Measurements from ENCODE around the gene APOE.

Gene APOE

DNA sequence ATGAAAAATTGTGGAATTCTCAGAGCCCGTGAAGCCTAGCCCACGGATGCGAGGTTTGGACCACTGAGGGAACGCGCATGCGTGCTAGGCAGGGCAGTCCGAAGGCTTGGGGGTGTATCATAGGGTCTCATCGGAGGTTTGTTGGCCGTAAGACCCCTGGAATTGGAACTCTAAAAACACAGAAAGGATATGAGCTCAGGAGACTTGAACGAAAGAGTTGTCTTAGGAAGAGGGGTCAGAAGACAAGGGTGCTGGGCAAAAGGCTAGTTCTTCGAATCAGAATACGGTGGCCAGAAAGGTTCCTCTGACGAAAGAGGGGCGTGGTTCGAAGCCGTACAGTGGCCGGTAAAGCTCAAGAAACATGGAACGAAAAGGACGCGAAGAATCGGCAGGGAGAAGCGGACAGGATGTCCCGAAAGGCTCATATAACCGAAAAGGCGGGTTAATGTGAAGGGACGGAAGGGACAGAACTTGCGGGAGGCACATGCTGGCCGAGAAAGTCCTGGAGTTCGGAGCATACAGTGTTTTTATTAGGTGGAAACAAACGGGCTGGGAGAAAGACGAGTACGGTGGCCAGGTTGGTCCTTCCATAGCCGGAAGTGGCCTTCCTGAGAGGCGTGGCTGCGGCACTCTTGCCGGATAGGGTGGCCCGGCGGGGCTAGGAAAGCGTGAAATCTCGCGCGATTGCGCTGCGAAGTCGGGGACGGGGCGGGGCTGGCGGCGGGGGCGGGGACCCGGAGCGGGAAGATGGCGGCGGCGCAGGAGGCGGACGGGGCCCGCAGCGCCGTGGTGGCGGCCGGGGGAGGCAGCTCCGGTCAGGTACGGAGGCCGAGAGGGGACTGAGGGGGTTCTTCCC lies 49.3 kb downstream of the APOE start, which contains the start of gene CLPTM1:
CLPTM1 (plus strand) TSS at position 732 of the 856 bp plus-strand sequence; CDS start at position 748, 16 bp downstream.
- peak; percentile 97 for DNase-seq

DNA sequence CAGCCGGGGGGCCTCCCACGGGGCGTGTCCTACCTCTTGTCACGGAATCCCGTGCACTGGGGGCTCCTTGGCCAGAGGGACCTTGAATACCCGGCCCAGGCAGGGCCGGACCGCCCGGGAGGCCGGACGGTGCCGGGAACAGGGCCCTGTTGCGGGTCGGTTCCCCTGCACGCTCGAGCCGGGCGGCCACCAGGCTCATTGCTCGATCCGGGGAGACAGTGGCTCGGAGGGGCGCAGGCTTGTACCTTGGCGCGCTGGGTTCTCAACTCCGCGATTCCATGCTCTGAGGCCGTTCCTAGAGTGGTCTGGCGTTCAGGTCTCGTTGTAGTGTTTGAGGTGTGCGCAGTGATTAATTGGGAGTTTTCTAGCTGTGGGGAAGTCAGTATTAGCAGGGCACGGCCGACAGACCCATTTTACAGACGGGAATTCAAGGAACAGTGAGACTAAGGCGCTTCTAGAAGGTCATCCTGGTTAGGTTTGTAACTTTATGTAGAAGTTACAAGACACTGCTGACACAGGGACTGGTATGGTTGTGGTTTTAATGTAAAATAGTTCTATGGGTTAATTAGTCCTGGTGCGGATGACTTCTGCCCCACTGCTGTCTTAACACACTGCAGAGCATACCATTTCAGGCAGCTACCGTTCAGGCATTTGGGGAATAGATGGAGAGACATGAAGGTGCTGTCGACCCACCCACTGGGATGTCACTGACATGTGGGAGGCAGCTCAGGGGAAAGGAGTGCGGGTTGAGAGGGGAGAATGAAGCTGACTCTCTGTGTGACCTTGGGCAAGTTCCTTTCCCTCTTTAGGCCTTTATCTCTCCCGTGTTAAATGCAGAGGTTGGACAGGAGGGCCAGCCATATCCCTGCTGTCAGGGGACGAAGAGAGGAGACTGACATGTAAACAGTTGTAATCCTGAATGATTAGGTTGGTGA lies 50.2 kb downstream of the APOE start:
- DNase-seq = no peak

DNA sequence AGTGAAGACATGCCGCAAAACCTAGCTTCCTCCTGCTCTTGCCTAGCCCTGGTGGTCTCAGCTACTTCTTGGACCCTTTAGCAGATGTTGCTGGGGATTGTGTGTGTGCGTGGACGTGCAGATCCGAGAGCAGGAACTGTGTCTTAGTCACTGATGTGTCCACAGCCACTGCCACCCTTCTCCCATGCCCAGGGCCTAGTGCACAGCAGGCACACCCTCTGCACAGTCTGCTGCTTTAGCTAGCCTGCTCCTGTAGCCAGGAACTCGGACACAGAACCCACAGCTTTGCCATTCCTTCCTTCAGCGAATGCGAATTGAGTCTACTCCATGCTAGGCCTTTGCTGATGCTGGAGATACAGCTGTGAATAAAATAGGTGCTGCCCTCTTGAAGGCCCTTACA lies 51.9 kb downstream of the APOE start:
- no peak for DNase-seq

- DNase-seq = no peak
Observed at GRCh38 chr19:44958090-44958489, 52.5 kb downstream of the APOE start.

Measured in NCI-H748 treated with DMSO at 0.1 percent for 48 hours (cell line).